H1 (cell line): Measurements from ENCODE around the gene ZNF488. TPM values are rescaled to one million over a fixed set of nuclear protein-coding genes. Genes with fewer than 3 reads are reported as not detected.
A peak's percentile ranks its signal among the peaks of the same experiment; 100 is the strongest.

Source experiments
- CTCF ChIA-PET: fragments of 300-600 bp; sonication (Branson Sonifier 250); formaldehyde crosslinking; loops from one replicate; lab custom pipeline; 2021; ENCODE audit not compliant: partially characterized antibody; lab: Charles Lee
- POLR2A ChIA-PET: fragments of 300-600 bp; sonication (Branson Sonifier 250); formaldehyde crosslinking; loops from one replicate; lab custom pipeline; 2021; ENCODE audit warnings: inconsistent platforms; ENCODE audit not compliant: partially characterized antibody; lab: Charles Lee
- DNase-seq, 2 experiments: peaks; one replicate each; pipeline versions ENCODE4 v3.0.0 to v3.0.0-alpha.2; 2010 to 2022; ENCODE audit warnings: low spot score in 2 of 2, low read depth in 1 of 2, mixed read lengths in 1 of 2
- FAIRE-seq: peaks from 2 replicates; lab custom pipeline; 2011; peaks lifted over from hg19 to GRCh38; lab: Jason Lieb, UNC
- H2AFZ ChIP-seq: 2 replicates; pipeline ENCODE4 v1.8.1; 2012; ENCODE audit warnings: low read length, inconsistent platforms
- H2AK5ac ChIP-seq: 2 replicates; pipeline ENCODE4 v1.6.1; 2013; ENCODE audit warnings: low read depth, low read length
- H2BK120ac ChIP-seq: replicated peaks from 2 replicates; pipeline ENCODE3; 2013; ENCODE audit warnings: low read depth, low read length, inconsistent platforms
- H2BK12ac ChIP-seq: 2 replicates; pipeline ENCODE4 v1.6.1; 2013; ENCODE audit warnings: low read depth, low read length
- H2BK15ac ChIP-seq: 2 replicates; pipeline ENCODE4 v1.6.1; 2013; ENCODE audit warnings: low read length
- H2BK20ac ChIP-seq: 2 replicates; pipeline ENCODE4 v1.6.1; 2013; ENCODE audit warnings: low read length
- H2BK5ac ChIP-seq: 2 replicates; pipeline ENCODE4 v1.6.1; 2013; ENCODE audit warnings: low read depth, low read length
- H3K14ac ChIP-seq: 2 replicates; pipeline ENCODE4 v1.6.1; 2013; ENCODE audit warnings: inconsistent platforms; ENCODE audit not compliant: insufficient read length
- H3K18ac ChIP-seq: 2 replicates; pipeline ENCODE4 v1.6.1; 2013; ENCODE audit warnings: low read length; ENCODE audit errors: extremely low read depth
- H3K23ac ChIP-seq: 2 replicates; pipeline ENCODE4 v1.6.1; 2013; ENCODE audit warnings: inconsistent platforms; ENCODE audit not compliant: insufficient read length
- H3K23me2 ChIP-seq: 2 replicates; pipeline ENCODE4 v1.6.1; 2013; ENCODE audit warnings: low read depth, low read length
- H3K27ac ChIP-seq: 2 replicates; pipeline ENCODE4 v1.6.1; 2011; ENCODE audit warnings: low read depth, low read length, inconsistent platforms
- H3K27me3 ChIP-seq, 4 experiments: replicated peaks in 1 of 4; 1 replicate in 1 of 4; 2 replicates in 3 of 4; pipeline versions ENCODE4 v1.6.1 to v1.8.1; 2011 to 2013; ENCODE audit warnings: low read length in 3 of 4, mild to moderate bottlenecking in 3 of 4, inconsistent platforms in 2 of 4, mixed read lengths in 2 of 4, moderate library complexity in 1 of 4; ENCODE audit not compliant: control insufficient read depth in 3 of 4, insufficient read depth in 3 of 4; ENCODE audit errors: extremely low read depth in 1 of 4
- H3K36me3 ChIP-seq, 4 experiments: 2 replicates each; pipeline versions ENCODE4 v1.6.1 to v1.8.1; 2011 to 2013; ENCODE audit warnings: mild to moderate bottlenecking in 4 of 4, low read length in 3 of 4, moderate library complexity in 2 of 4, control low read depth in 1 of 4, inconsistent platforms in 1 of 4; ENCODE audit not compliant: insufficient read depth in 4 of 4, control insufficient read depth in 2 of 4
- H3K4ac ChIP-seq: replicated peaks from 2 replicates; pipeline ENCODE3; 2013; ENCODE audit warnings: low read length, low read depth, mixed read lengths, inconsistent platforms; ENCODE audit not compliant: insufficient read length
- H3K4me1 ChIP-seq, 4 experiments: replicated peaks in 1 of 4; 1 replicate in 1 of 4; 2 replicates in 3 of 4; pipeline versions ENCODE4 v1.6.1 to v1.8.1; 2011 to 2013; ENCODE audit warnings: low read length in 3 of 4, inconsistent platforms in 2 of 4, mixed read lengths in 1 of 4; ENCODE audit not compliant: insufficient read depth in 4 of 4, control insufficient read depth in 3 of 4
- H3K4me2 ChIP-seq, 2 experiments: 2 replicates each; pipeline versions ENCODE4 v1.6.1 to v1.8.1; 2011 to 2013; ENCODE audit warnings: low read depth in 2 of 2, low read length in 2 of 2, control low read depth in 1 of 2, inconsistent platforms in 1 of 2, mild to moderate bottlenecking in 1 of 2; ENCODE audit not compliant: insufficient read depth in 1 of 2
- H3K4me3 ChIP-seq, 4 experiments: fragments of 200-600, 300-600 bp in 1 of 4; sonication (generic), shearing (Covaris generic), sonication (Bioruptor Twin) in 1 of 4; 2 replicates each; pipeline versions ENCODE4 v1.5.1 to v1.8.1; 2011 to 2016; ENCODE audit warnings: low read length in 4 of 4, low read depth in 3 of 4, control low read depth in 2 of 4, inconsistent platforms in 2 of 4, mild to moderate bottlenecking in 2 of 4, mixed read lengths in 1 of 4, moderate library complexity in 1 of 4; ENCODE audit not compliant: insufficient read depth in 2 of 4; ENCODE audit errors: extremely low read depth in 1 of 4
- H3K56ac ChIP-seq: replicated peaks from 2 replicates; pipeline ENCODE3; 2013; ENCODE audit warnings: low read depth, mild to moderate bottlenecking, mixed read lengths, low read length, inconsistent platforms; ENCODE audit not compliant: insufficient read length
- H3K79me1 ChIP-seq: 2 replicates; pipeline ENCODE4 v1.6.1; 2013; ENCODE audit warnings: low read depth, low read length, control low read depth
- H3K79me2 ChIP-seq, 2 experiments: 2 replicates each; pipeline versions ENCODE4 v1.6.1 to v1.8.1; 2012 to 2013; ENCODE audit warnings: low read length in 2 of 2, mild to moderate bottlenecking in 2 of 2, inconsistent platforms in 1 of 2; ENCODE audit not compliant: insufficient read depth in 2 of 2, control insufficient read depth in 1 of 2
- H3K9ac ChIP-seq, 4 experiments: replicated peaks in 1 of 4; 1 replicate in 1 of 4; 2 replicates in 3 of 4; pipeline versions ENCODE4 v1.6.1 to v1.8.1; 2011 to 2013; ENCODE audit warnings: low read depth in 3 of 4, low read length in 3 of 4, control low read depth in 2 of 4, mild to moderate bottlenecking in 2 of 4, moderate library complexity in 2 of 4, inconsistent platforms in 1 of 4; ENCODE audit errors: extremely low read depth in 1 of 4
- H3K9me3 ChIP-seq, 2 experiments: 2 replicates each; pipeline versions ENCODE4 v1.6.1 to v1.8.1; 2012 to 2013; ENCODE audit warnings: mild to moderate bottlenecking in 2 of 2, moderate library complexity in 2 of 2, control low read depth in 1 of 2, inconsistent platforms in 1 of 2, low read depth in 1 of 2, low read length in 1 of 2, mixed read lengths in 1 of 2; ENCODE audit not compliant: insufficient read depth in 2 of 2
- H4K20me1 ChIP-seq, 2 experiments: replicated peaks in 1 of 2; 2 replicates each; pipeline versions ENCODE3 to v1.8.1; 2011 to 2013; ENCODE audit warnings: inconsistent platforms in 2 of 2, low read length in 2 of 2, mild to moderate bottlenecking in 1 of 2; ENCODE audit not compliant: insufficient read depth in 2 of 2, control insufficient read depth in 1 of 2
- H4K5ac ChIP-seq: 2 replicates; pipeline ENCODE4 v1.6.1; 2013; ENCODE audit warnings: low read length, low read depth, mixed read lengths, inconsistent platforms; ENCODE audit not compliant: insufficient read length
- H4K8ac ChIP-seq: 2 replicates; pipeline ENCODE4 v1.8.0; 2013; ENCODE audit warnings: mild to moderate bottlenecking, moderate library complexity, low read length, inconsistent platforms; ENCODE audit not compliant: insufficient read depth; ENCODE audit errors: extremely low read depth
- H4K91ac ChIP-seq: replicated peaks from 2 replicates; pipeline ENCODE3; 2013; ENCODE audit warnings: low read length, mixed read lengths, inconsistent platforms; ENCODE audit not compliant: insufficient read length
- EZH2 ChIP-seq: fragments of 200-600 bp; sonication (generic); IDR thresholded peaks from 2 replicates; pipeline ENCODE4 v1.7.1; 2012; ENCODE audit warnings: low read depth, mild to moderate bottlenecking, moderate library complexity, low read length, inconsistent platforms; ENCODE audit not compliant: severe bottlenecking
- HDAC2 ChIP-seq, 2 experiments: fragments of 300-600 bp in 1 of 2; sonication (generic) in 1 of 2; IDR thresholded peaks; 2 replicates each; pipeline ENCODE4 v1.6.1; 2011 to 2012; ENCODE audit warnings: low read depth in 2 of 2, low read length in 2 of 2, mild to moderate bottlenecking in 2 of 2, moderate library complexity in 2 of 2, borderline replicate concordance in 1 of 2, inconsistent platforms in 1 of 2
- SAP30 ChIP-seq: fragments of 300-600 bp; sonication (generic); IDR thresholded peaks from 2 replicates; pipeline ENCODE4 v1.7.1; 2012; ENCODE audit warnings: low read length, moderate library complexity, mild to moderate bottlenecking, inconsistent platforms; ENCODE audit not compliant: insufficient read depth, insufficient replicate concordance
- TCF12 ChIP-seq: IDR thresholded peaks from 2 replicates; pipeline ENCODE4 v1.6.1; 2011; ENCODE audit warnings: low read depth, mild to moderate bottlenecking, low read length
- WGBS, 2 experiments: shearing (Covaris generic) in 1 of 2; methylation state at CpG; one replicate each; pipeline versions ENCODE4 v1.1.6 to v1.1.7; 2013 to 2015; ENCODE audit warnings: low lambda C conversion rate in 2 of 2, mixed read lengths in 2 of 2, inconsistent platforms in 1 of 2, low coverage in 1 of 2, missing lambda C conversion rate in 1 of 2; ENCODE audit not compliant: insufficient replicate concordance in 2 of 2, insufficient coverage in 1 of 2, insufficient read length in 1 of 2; ENCODE audit errors: extremely low coverage in 1 of 2, missing lambda C conversion rate in 1 of 2; 5-methylcytosine and 5-hydroxymethylcytosine counted together
- polyA plus RNA-seq, 7 experiments: library from polyadenylated mRNA; depleted of rRNA in 3 of 7; stranded (reverse) in 5 of 7; unstranded in 2 of 7; fragments of >200 nt in 5 of 7; fragments of 200-250 nt in 2 of 7; gene quantifications; 1 replicate in 5 of 7; 2 replicates in 1 of 7; 4 replicates in 1 of 7; pipeline versions ENCODE4 v1.2.1 to v1.2.3, GENCODE V29; 2011 to 2013; ENCODE audit warnings: missing spikeins in 2 of 7, mixed read lengths in 2 of 7
- total RNA-seq: library from RNA; stranded (reverse); fragmentation: NEBNext Ultra II Directional; extraction: Animal tissue kit (Norgen Biotek cat#: 25700); gene quantifications from 2 replicates; pipeline ENCODE4 v1.2.1, GENCODE V29; 2021

The ZNF488 gene
- total and polyA plus RNA-seq, 2 of the 8 experiments (the other 6 are each of a cell fraction or from before 2014, with no cell fraction given): 7.9 to 11.4 TPM

GRCh38 chr10:47383261-47384147, 589 bp downstream of the ZNF488 start:
- no peak overlapping the region for H3K4ac ChIP-seq
- 2% methylated on average over 9 of the region's 9 CpGs; no CpG with 5 or more reads in 1 of the 2 experiments for WGBS, 2 experiments

More at GRCh38 chr10:47383261-47384147, 589 bp downstream of the ZNF488 start:
- peak; percentile 43 to 57 for DNase-seq
- no peak overlapping the region for H4K91ac ChIP-seq
- TF ChIP-seq EZH2 (no peak), HDAC2 (IDR thresholded peaks at IDR 0.05; ENCODE audit: borderline replicate concordance in 1 of 2, low read depth in 2 of 2, low read length in 2 of 2) (0 out of 4 replicates have a peak, but pooled peaks of 1 of the 2 experiments have one; percentile 38), SAP30 (peak; percentile 62), TCF12 (peak; percentile 92)
- peak overlapping the region in 3 of 4 experiments; percentile 42 to 61 (median 49); a peak in 4 of 7 replicates for H3K9ac ChIP-seq
- no peak overlapping the region for H3K27ac ChIP-seq
- H3K4me3 ChIP-seq: peak overlapping the region; percentile 67 to 91 (median 74)
- H2BK15ac ChIP-seq: 0 out of 2 replicates have a peak overlapping the region, but pooled peaks have one; percentile 72
- H3K23ac ChIP-seq: no peak overlapping the region
- H2BK120ac ChIP-seq: no peak overlapping the region
- ChIA-PET CTCF (interaction anchor here (0.7 to 4.2 kb wide), 3 partner anchors 19 to 24 kb away, joined by 3 to 22 read pairs (median 4); no protein-coding TSS in a partner anchor), POLR2A (interaction anchor here (1.1 to 2.3 kb wide), 6 partner anchors 10 to 20 kb away, joined by 3 to 14 read pairs (median 6); no protein-coding TSS in a partner anchor)
- 0 out of 2 replicates have a peak overlapping the region, but pooled peaks have one; percentile 32 for H3K18ac ChIP-seq
- H3K79me1 ChIP-seq: no peaks in the 10 kb centered on the region; the same call in 1 of the 2 replicates
- FAIRE-seq: no peak
- no peak overlapping the region for H4K5ac ChIP-seq
- peak overlapping the region; percentile 75; the same call in 1 of the 2 replicates for H2BK5ac ChIP-seq
- peaks cover 0 to 10% (median 5%) of the 10 kb centered on the region in 4 experiments; a peak in 4 of 7 replicates for H3K4me1 ChIP-seq
- H2AK5ac ChIP-seq: no peak overlapping the region
- no peak overlapping the region; the same call in 1 of the 2 replicates for H4K8ac ChIP-seq
- no peaks in the 10 kb centered on the region for H3K9me3 ChIP-seq
- peaks cover 0 to 2% (median 1%) of the 10 kb centered on the region in 4 experiments; a peak in 1 of 7 replicates for H3K27me3 ChIP-seq
- H3K36me3 ChIP-seq: no peaks in the 10 kb centered on the region
- peaks cover 9% of the 10 kb centered on the region for H3K23me2 ChIP-seq
- H3K56ac ChIP-seq: no peak overlapping the region
- H3K14ac ChIP-seq: no peak overlapping the region
- H2BK12ac ChIP-seq: no peak overlapping the region
- no peaks in the 10 kb centered on the region for H4K20me1 ChIP-seq
- 0 out of 2 replicates have a peak overlapping the region, but pooled peaks have one; percentile 20 for H2AFZ ChIP-seq
- H3K4me2 ChIP-seq: peak overlapping the region; percentile 82 to 95
- no peak overlapping the region for H2BK20ac ChIP-seq
- H3K79me2 ChIP-seq: no peaks in the 10 kb centered on the region
